BLaER1 (cell line): ENCODE data around the gene TRIM45.

Source experiments
- H3K27ac ChIP-seq: shearing (Covaris generic); formaldehyde crosslinking; 2 replicates; pipeline ENCODE4 v1.8.1; 2022
- H3K27me3 ChIP-seq: shearing (Covaris generic); formaldehyde crosslinking; 2 replicates; pipeline ENCODE4 v1.8.1; 2022
- H3K36me3 ChIP-seq: shearing (Covaris generic); formaldehyde crosslinking; 2 replicates; pipeline ENCODE4 v1.8.1; 2022
- H3K4me1 ChIP-seq: shearing (Covaris generic); formaldehyde crosslinking; 2 replicates; pipeline ENCODE4 v1.8.1; 2022
- H3K4me2 ChIP-seq: shearing (Covaris generic); formaldehyde crosslinking; 2 replicates; pipeline ENCODE4 v1.8.1; 2022
- H3K4me3 ChIP-seq: shearing (Covaris generic); formaldehyde crosslinking; 2 replicates; pipeline ENCODE4 v1.8.1; 2022
- H3K9ac ChIP-seq: shearing (Covaris generic); formaldehyde crosslinking; 2 replicates; pipeline ENCODE4 v1.8.1; 2022
- H3K9me3 ChIP-seq: shearing (Covaris generic); formaldehyde crosslinking; 2 replicates; pipeline ENCODE4 v1.8.1; 2022
- H4K20me1 ChIP-seq: shearing (Covaris generic); formaldehyde crosslinking; 2 replicates; pipeline ENCODE4 v1.8.1; 2022
- Cebpa-rat ChIP-seq: shearing (Covaris generic); IDR thresholded peaks from 2 replicates; pipeline ENCODE4 v1.8.1; 2022

Gene TRIM45

GRCh38 chr1:117092594-117092993 is 29.0 kb downstream of the TRIM45 start:
- TF ChIP-seq Cebpa-rat: no peak
- no peaks in the 10 kb centered on the region for H3K27me3 ChIP-seq
- H3K9me3 ChIP-seq: no peaks in the 10 kb centered on the region
- H3K9ac ChIP-seq: no peak overlapping the region
- no peaks in the 10 kb centered on the region for H3K4me1 ChIP-seq
- H3K4me2 ChIP-seq: no peak overlapping the region
- H4K20me1 ChIP-seq: no peaks in the 10 kb centered on the region
- no peak overlapping the region for H3K27ac ChIP-seq
- H3K36me3 ChIP-seq: peaks cover 98% of the 10 kb centered on the region
- no peak overlapping the region for H3K4me3 ChIP-seq

GRCh38 chr1:117089996-117090395 is 31.6 kb downstream of the TRIM45 start:
- peaks cover 94% of the 10 kb centered on the region for H3K36me3 ChIP-seq
- H4K20me1 ChIP-seq: no peaks in the 10 kb centered on the region
- no peaks in the 10 kb centered on the region for H3K27me3 ChIP-seq
- H3K9ac ChIP-seq: no peak overlapping the region
- no peak overlapping the region for H3K27ac ChIP-seq
- H3K9me3 ChIP-seq: no peaks in the 10 kb centered on the region
- no peaks in the 10 kb centered on the region for H3K4me1 ChIP-seq
- H3K4me3 ChIP-seq: no peak overlapping the region
- H3K4me2 ChIP-seq: no peak overlapping the region
- no peak for TF ChIP-seq Cebpa-rat

GRCh38 chr1:117087686-117088085 is 33.9 kb downstream of the TRIM45 start:
- H3K36me3 ChIP-seq: peaks cover 94% of the 10 kb centered on the region
- no peaks in the 10 kb centered on the region for H4K20me1 ChIP-seq

GRCh38 chr1:117084231-117084630 is 37.3 kb downstream of the TRIM45 start:
- no peaks in the 10 kb centered on the region for H4K20me1 ChIP-seq
- no peak overlapping the region for H3K4me2 ChIP-seq
- H3K4me1 ChIP-seq: no peaks in the 10 kb centered on the region
- no peak overlapping the region for H3K4me3 ChIP-seq
- no peak for TF ChIP-seq Cebpa-rat
- H3K27me3 ChIP-seq: no peaks in the 10 kb centered on the region
- H3K36me3 ChIP-seq: peaks cover 94% of the 10 kb centered on the region
- no peaks in the 10 kb centered on the region for H3K9me3 ChIP-seq
- H3K9ac ChIP-seq: no peak overlapping the region
- no peak overlapping the region for H3K27ac ChIP-seq

More at GRCh38 chr1:117087686-117088085, 33.9 kb downstream of the TRIM45 start:
- H3K4me2 ChIP-seq: no peak overlapping the region
- no peaks in the 10 kb centered on the region for H3K27me3 ChIP-seq
- H3K27ac ChIP-seq: no peak overlapping the region
- no peak overlapping the region for H3K4me3 ChIP-seq
- no peak overlapping the region for H3K9ac ChIP-seq
- H3K4me1 ChIP-seq: no peaks in the 10 kb centered on the region
- H3K9me3 ChIP-seq: no peaks in the 10 kb centered on the region
- TF ChIP-seq Cebpa-rat: no peak

GRCh38 chr1:117079737-117080136 is 41.8 kb downstream of the TRIM45 start:
- no peaks in the 10 kb centered on the region for H4K20me1 ChIP-seq
- no peak overlapping the region for H3K9ac ChIP-seq
- H3K9me3 ChIP-seq: no peaks in the 10 kb centered on the region
- no peaks in the 10 kb centered on the region for H3K4me1 ChIP-seq
- TF ChIP-seq Cebpa-rat: no peak
- H3K27ac ChIP-seq: no peak overlapping the region
- H3K36me3 ChIP-seq: peaks cover 100% of the 10 kb centered on the region
- H3K4me3 ChIP-seq: no peak overlapping the region
- H3K4me2 ChIP-seq: no peak overlapping the region
- no peaks in the 10 kb centered on the region for H3K27me3 ChIP-seq

- Histone ChIP-seq H3K36me3 (peaks cover 100% of the 10 kb centered on the region), H3K4me2 (no peak overlapping the region), H4K20me1 (no peaks in the 10 kb centered on the region), H3K4me1 (no peaks in the 10 kb centered on the region), H3K9me3 (no peaks in the 10 kb centered on the region), H3K27me3 (no peaks in the 10 kb centered on the region), H3K4me3 (no peak overlapping the region), H3K27ac (no peak overlapping the region), H3K9ac (no peak overlapping the region)
- no peak for TF ChIP-seq Cebpa-rat
These were observed 44.3 kb downstream of the TRIM45 start for GRCh38 chr1:117077267-117077666.

GRCh38 chr1:117076648-117077047 is 44.9 kb downstream of the TRIM45 start:
- H3K27me3 ChIP-seq: no peaks in the 10 kb centered on the region
- H3K4me1 ChIP-seq: no peaks in the 10 kb centered on the region
- H3K4me3 ChIP-seq: no peak overlapping the region
- no peak overlapping the region for H3K4me2 ChIP-seq
- peaks cover 97% of the 10 kb centered on the region for H3K36me3 ChIP-seq
- no peaks in the 10 kb centered on the region for H4K20me1 ChIP-seq
- H3K9ac ChIP-seq: no peak overlapping the region
- TF ChIP-seq Cebpa-rat: no peak
- no peaks in the 10 kb centered on the region for H3K9me3 ChIP-seq
- H3K27ac ChIP-seq: no peak overlapping the region

GRCh38 chr1:117070124-117070523 is 51.4 kb downstream of the TRIM45 start:
- Histone ChIP-seq H3K4me2 (no peak overlapping the region), H3K9me3 (no peaks in the 10 kb centered on the region), H3K27me3 (no peaks in the 10 kb centered on the region), H3K4me1 (no peaks in the 10 kb centered on the region), H3K4me3 (no peak overlapping the region), H3K27ac (no peak overlapping the region), H3K9ac (no peak overlapping the region), H4K20me1 (peaks cover 6% of the 10 kb centered on the region), H3K36me3 (peaks cover 77% of the 10 kb centered on the region)
- no peak for TF ChIP-seq Cebpa-rat

GRCh38 chr1:117069220-117069844 is 52.2 kb downstream of the TRIM45 start:
- peaks cover 77% of the 10 kb centered on the region for H3K36me3 ChIP-seq
- H3K4me1 ChIP-seq: no peaks in the 10 kb centered on the region
- H3K27me3 ChIP-seq: no peaks in the 10 kb centered on the region
- no peak overlapping the region for H3K9ac ChIP-seq
- no peak overlapping the region for H3K4me3 ChIP-seq
- no peak for TF ChIP-seq Cebpa-rat
- H3K9me3 ChIP-seq: no peaks in the 10 kb centered on the region
- peaks cover 6% of the 10 kb centered on the region for H4K20me1 ChIP-seq
- no peak overlapping the region for H3K27ac ChIP-seq
- no peak overlapping the region for H3K4me2 ChIP-seq

- TF ChIP-seq Cebpa-rat: no peak
- Histone ChIP-seq H3K36me3 (peaks cover 77% of the 10 kb centered on the region), H3K27ac (no peak overlapping the region), H3K4me2 (no peak overlapping the region), H3K4me1 (no peaks in the 10 kb centered on the region), H3K4me3 (no peak overlapping the region), H3K9me3 (no peaks in the 10 kb centered on the region), H4K20me1 (peaks cover 6% of the 10 kb centered on the region), H3K9ac (no peak overlapping the region), H3K27me3 (no peaks in the 10 kb centered on the region)
These were observed 53.0 kb downstream of the TRIM45 start for GRCh38 chr1:117068580-117068979.
